PC-3 (cell line): Measurements from ENCODE around the gene MBD3. TPM values are rescaled to one million over a fixed set of nuclear protein-coding genes. Genes with fewer than 3 reads are reported as not detected.

Experiments used
- ATAC-seq: fragments of 200-7000 bp; cut with Tn5 transposase; 2 replicates; pipeline ENCODE4 v1.9.1; 2020; ENCODE audit warnings: mild to moderate bottlenecking, moderate library complexity
- BruUV-seq: library from RNA; stranded (reverse); fragments of 400-500 nt; replicated peaks from 2 replicates; lab custom pipeline; 2021; lab: Mats Ljungman, UMichigan
- CTCF ChIA-PET: fragments of 300-600 bp; sonication (Branson Sonifier 250); formaldehyde crosslinking; loops from one replicate; lab custom pipeline; 2022; ENCODE audit warnings: antibody characterized with exemption; lab: Charles Lee
- POLR2A ChIA-PET: fragments of 300-600 bp; sonication (Branson Sonifier 250); formaldehyde crosslinking; loops from one replicate; lab custom pipeline; 2022; ENCODE audit warnings: antibody characterized with exemption; ENCODE audit not compliant: unreplicated experiment; lab: Charles Lee
- DNase-seq: peaks from one replicate; pipeline ENCODE4 v3.0.0-alpha.2; 2015
- H2AFZ ChIP-seq: fragments of 300-600 bp; sonication (generic); 2 replicates; pipeline ENCODE4 v1.6.0; 2016; ENCODE audit warnings: antibody characterized with exemption, low read length
- H3F3A ChIP-seq: fragments of 300-600 bp; sonication (generic); one replicate; pipeline ENCODE4 v1.6.0; 2017; ENCODE audit warnings: antibody characterized with exemption, low read length, control low read depth, mild to moderate bottlenecking; ENCODE audit not compliant: unreplicated experiment
- H3K27ac ChIP-seq: fragments of 300-600 bp; sonication (generic); 2 replicates; pipeline ENCODE4 v1.5.1; 2016; ENCODE audit warnings: mild to moderate bottlenecking, low read length
- H3K27me3 ChIP-seq: fragments of 300-600 bp; sonication (generic); 2 replicates; pipeline ENCODE4 v1.6.1; 2016; ENCODE audit warnings: low read length, mixed read lengths
- H3K36me3 ChIP-seq: fragments of 300-600 bp; sonication (generic); 2 replicates; pipeline ENCODE4 v1.6.1; 2016; ENCODE audit warnings: low read depth, mixed run types, low read length, mixed read lengths
- H3K4me1 ChIP-seq: fragments of 300-600 bp; sonication (generic); 2 replicates; pipeline ENCODE4 v1.5.1; 2016; ENCODE audit warnings: low read length; ENCODE audit not compliant: insufficient read depth
- H3K4me2 ChIP-seq: fragments of 300-600 bp; sonication (generic); 2 replicates; pipeline ENCODE4 v1.6.0; 2016; ENCODE audit warnings: low read length
- H3K4me3 ChIP-seq: fragments of 300-600 bp; sonication (generic); 2 replicates; pipeline ENCODE4 v1.5.1; 2016; ENCODE audit warnings: mild to moderate bottlenecking, low read length, mixed read lengths
- H3K79me2 ChIP-seq: fragments of 300-600 bp; sonication (generic); 2 replicates; pipeline ENCODE4 v1.6.1; 2017; ENCODE audit warnings: low read length, mixed read lengths
- H3K9ac ChIP-seq: fragments of 300-600 bp; sonication (generic); 2 replicates; pipeline ENCODE4 v1.6.0; 2016; ENCODE audit warnings: mild to moderate bottlenecking, low read length
- H3K9me2 ChIP-seq: fragments of 300-600 bp; sonication (generic); replicated peaks from 2 replicates; pipeline ENCODE4 v1.6.1; 2016; ENCODE audit warnings: mixed run types, low read length, mixed read lengths
- H3K9me3 ChIP-seq: fragments of 300-600 bp; sonication (generic); 2 replicates; pipeline ENCODE4 v1.6.1; 2016; ENCODE audit warnings: low read length, mixed read lengths
- H4K20me1 ChIP-seq: fragments of 300-600 bp; sonication (generic); 2 replicates; pipeline ENCODE4 v1.6.1; 2016; ENCODE audit warnings: low read length, mixed read lengths
- CTCF ChIP-seq: fragments of 300-600 bp; sonication (generic); conservative IDR thresholded peaks from 2 replicates; pipeline ENCODE4 v1.5.1; 2017; ENCODE audit warnings: antibody characterized with exemption, low read depth, mild to moderate bottlenecking, low read length
- EZH2 ChIP-seq: fragments of 300-600 bp; sonication (generic); IDR thresholded peaks from one replicate; pipeline ENCODE4 v1.6.1; 2017; ENCODE audit warnings: antibody characterized with exemption, mild to moderate bottlenecking, low read length; ENCODE audit not compliant: unreplicated experiment
- EZH2phosphoT487 ChIP-seq: fragments of 300-600 bp; sonication (generic); IDR thresholded peaks from 2 replicates; pipeline ENCODE4 v1.6.1; 2018; ENCODE audit warnings: mild to moderate bottlenecking, antibody characterized with exemption, low read length, borderline replicate concordance
- intact Hi-C: fragments of 100-400 bp; cut with micrococcal nuclease; formaldehyde crosslinking; loops from 2 replicates; pipeline ENCODE4 v1.9.0; 2023
- total RNA-seq: library from RNA; depleted of rRNA; stranded (reverse); fragments of >200 nt; gene quantifications from 2 replicates; pipeline ENCODE4 v1.2.3, GENCODE V29; 2014

MBD3 gene
- total RNA-seq, 1 experiment from 2014 or later: 131 TPM

- no peak for DNase-seq
These were observed 15.4 kb downstream of the MBD3 start for GRCh38 chr19:1577090-1577928.

GRCh38 chr19:1576242-1577089 is 16.2 kb downstream of the MBD3 start:
- H2AFZ ChIP-seq: no peak overlapping the region
- no peaks in the 10 kb centered on the region for H3K9me3 ChIP-seq
- ATAC-seq (no peak), DNase-seq (no peak)
- no peaks in the 10 kb centered on the region for H3K79me2 ChIP-seq
- TF ChIP-seq CTCF (no peak), EZH2 (no peak), EZH2phosphoT487 (no peak)
- intact Hi-C loops: no loop called here
- ChIA-PET POLR2A (no interaction called here), CTCF (no interaction called here)
- no TSS peak for BruUV-seq
- no peaks in the 10 kb centered on the region for H3K9me2 ChIP-seq
- H3K27ac ChIP-seq: no peak overlapping the region
- H3K4me3 ChIP-seq: no peak overlapping the region
- no peaks in the 10 kb centered on the region for H3K27me3 ChIP-seq
- no peaks in the 10 kb centered on the region for H3F3A ChIP-seq
- H3K36me3 ChIP-seq: no peaks in the 10 kb centered on the region
- no peak overlapping the region for H3K9ac ChIP-seq
- H4K20me1 ChIP-seq: no peaks in the 10 kb centered on the region
- no peak overlapping the region for H3K4me2 ChIP-seq
- no peaks in the 10 kb centered on the region for H3K4me1 ChIP-seq

More at GRCh38 chr19:1577090-1577928, 15.4 kb downstream of the MBD3 start:
- intact Hi-C loops: no loop called here
- TF ChIP-seq EZH2 (no peak), CTCF (no peak), EZH2phosphoT487 (no peak)
- Histone ChIP-seq H3K9me3 (no peaks in the 10 kb centered on the region), H3K4me3 (no peak overlapping the region), H3K27ac (no peak overlapping the region), H4K20me1 (no peaks in the 10 kb centered on the region), H3F3A (no peaks in the 10 kb centered on the region), H3K4me1 (no peaks in the 10 kb centered on the region), H3K9me2 (no peaks in the 10 kb centered on the region), H3K36me3 (no peaks in the 10 kb centered on the region), H3K4me2 (no peak overlapping the region), H2AFZ (no peak overlapping the region), H3K79me2 (no peaks in the 10 kb centered on the region), H3K9ac (no peak overlapping the region), H3K27me3 (no peaks in the 10 kb centered on the region)
- TSS peak; percentile 26 for BruUV-seq
- no peak for ATAC-seq
- POLR2A ChIA-PET: no interaction called here
- CTCF ChIA-PET: no interaction called here
